Activated effector memory CD4-positive, alpha-beta T cell treated with anti-CD3 and anti-CD28 coated beads, Interleukin-2, amount 50 U/mL, for 16 hours (primary cell): ENCODE measurements around the gene RUNX2.
"Not testable (repeated sequence)": the region's sequence is repeated elsewhere in the genome, so short reads cannot be mapped to it uniquely, and the experiment has no call there.

ENCODE experiments used
- DNase-seq: peaks from one replicate; pipeline ENCODE4 v3.0.0-alpha.2; 2020

The RUNX2 gene

GRCh38 chr6:45327956-45328522 is at the start of gene RUNX2:
RUNX2 (plus strand) TSS chr6:45328330; CDS start chr6:45328727, 397 bp downstream.
- DNase-seq, result no peak

- DNase-seq, result no peak
Measured at GRCh38 chr6:45278367-45278766, 49.8 kb upstream of the RUNX2 start.

- DNase-seq, result not testable (repeated sequence)
Measured at GRCh38 chr6:45286707-45287106, 41.4 kb upstream of the RUNX2 start.

GRCh38 chr6:45289751-45290514 is 38.2 kb upstream of the RUNX2 start:
- DNase-seq, result no peak

- no peak for DNase-seq
Measured at GRCh38 chr6:45293306-45293705, 34.8 kb upstream of the RUNX2 start.

GRCh38 chr6:45294065-45294701 is 33.9 kb upstream of the RUNX2 start:
- not testable (repeated sequence) for DNase-seq

GRCh38 chr6:45297320-45297719 is 30.8 kb upstream of the RUNX2 start:
- no peak for DNase-seq

GRCh38 chr6:45299096-45299581 is 29.0 kb upstream of the RUNX2 start:
- DNase-seq, result no peak

DNA sequence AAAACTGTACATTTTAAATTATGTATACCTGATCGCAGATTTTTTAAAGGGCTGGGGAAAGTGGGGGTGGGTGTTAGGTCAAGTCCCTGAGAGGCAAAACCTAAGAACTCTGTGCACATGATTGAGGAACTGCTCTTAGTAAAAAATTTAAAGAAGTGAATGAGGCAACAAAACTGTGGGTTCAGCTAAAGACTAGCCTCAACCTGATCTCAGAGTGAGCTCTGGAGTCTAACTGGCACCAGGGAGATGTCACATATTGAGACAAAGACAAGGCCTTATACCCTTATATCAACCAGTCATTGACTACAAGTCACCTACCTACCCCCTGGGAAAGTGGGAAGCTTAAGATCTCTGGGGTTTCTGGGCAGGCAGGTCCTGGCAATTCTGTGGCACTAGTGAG is 27.4 kb upstream of the RUNX2 start:
- DNase-seq, result no peak

- no peak for DNase-seq
Measured at GRCh38 chr6:45301348-45302142, 26.6 kb upstream of the RUNX2 start.

DNA sequence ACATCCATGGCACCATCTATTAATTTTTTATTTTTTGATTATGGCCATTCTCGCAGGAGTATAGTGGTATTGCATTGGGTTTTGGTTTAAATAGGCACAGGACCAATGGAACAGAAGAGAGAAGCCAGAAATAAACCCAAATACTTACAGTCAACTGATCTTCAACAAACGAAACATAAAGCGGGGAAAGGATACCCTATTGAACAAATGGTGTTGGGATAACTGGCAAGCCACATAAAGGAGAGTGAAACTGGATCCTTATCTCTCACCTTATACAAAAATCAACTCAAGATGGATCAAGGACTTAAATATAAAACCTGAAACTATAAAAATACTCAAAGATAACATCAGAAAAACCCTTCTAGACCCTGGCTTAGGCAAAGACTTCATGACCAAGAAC is 25.3 kb upstream of the RUNX2 start:
- no peak for DNase-seq

DNA sequence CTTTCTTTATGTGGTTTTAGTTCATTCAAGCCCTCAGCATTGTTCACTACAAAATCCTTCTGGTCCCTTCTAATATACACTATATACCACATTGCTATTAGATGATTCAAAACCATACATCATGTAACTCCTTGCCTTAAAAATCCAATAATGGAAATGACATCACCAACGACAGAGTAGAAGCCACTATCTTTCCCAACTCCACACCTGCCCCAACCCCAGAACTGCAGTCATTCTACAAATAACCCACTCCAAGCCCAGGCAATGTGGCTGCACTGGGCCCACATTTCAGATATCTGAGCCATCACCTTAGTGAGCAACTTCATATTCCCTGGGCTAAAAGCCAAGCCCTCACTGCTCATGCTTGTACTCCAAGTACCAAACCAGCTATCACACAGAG is 22.6 kb upstream of the RUNX2 start:
- DNase-seq, result no peak

DNA sequence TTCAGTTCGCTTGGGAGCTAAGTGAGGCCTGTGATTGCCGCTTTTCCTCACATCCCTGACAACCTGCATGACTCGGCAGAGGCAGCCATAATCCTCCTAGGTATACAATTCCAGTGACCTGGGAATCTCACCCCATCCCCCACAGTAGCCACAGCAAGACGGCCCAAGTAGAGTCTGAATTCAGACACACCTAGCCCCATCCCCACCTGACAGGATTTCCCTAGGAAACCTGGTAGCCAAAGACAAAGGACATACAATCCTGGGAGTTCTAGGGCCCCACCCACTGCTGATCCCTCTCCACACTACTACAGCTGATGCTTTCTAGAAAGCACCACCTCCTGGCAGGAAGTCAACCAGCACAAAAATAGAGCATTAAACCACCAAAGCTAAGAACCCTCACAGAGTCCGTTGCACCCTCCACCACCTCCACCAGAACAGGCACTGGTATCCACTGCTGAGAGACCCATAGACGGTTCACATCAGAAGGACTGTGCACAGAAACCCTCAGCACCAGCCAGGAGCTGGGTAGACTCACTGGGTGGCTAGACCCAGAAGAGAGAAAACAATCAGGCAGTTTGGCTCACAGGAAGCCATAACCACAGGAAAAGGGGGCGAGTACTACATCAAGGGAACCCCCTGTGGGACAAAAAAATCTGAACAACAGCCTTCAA is 17.9 kb upstream of the RUNX2 start:
- DNase-seq, result peak; percentile 64

DNA sequence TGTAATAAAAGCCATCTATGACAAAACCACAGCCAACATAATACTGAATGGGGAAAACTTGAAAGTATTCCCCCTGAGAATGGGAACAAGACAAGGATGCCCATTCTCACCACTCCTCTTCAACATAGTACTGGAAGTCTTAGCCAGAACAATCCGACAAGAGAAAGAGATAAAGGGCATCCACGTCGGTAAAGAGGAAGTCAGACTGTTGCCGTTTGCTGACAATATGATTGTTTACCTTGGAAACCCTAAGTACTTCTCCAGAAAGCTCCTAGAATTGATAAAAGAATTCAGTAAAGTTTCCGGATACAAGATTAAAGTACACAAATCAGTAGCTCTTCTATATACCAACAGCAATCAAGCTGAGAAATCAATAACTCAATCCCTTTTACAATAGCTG is 14.0 kb upstream of the RUNX2 start:
- DNase-seq, result no peak

- no peak for DNase-seq
Measured at GRCh38 chr6:45320349-45320748, 7.8 kb upstream of the RUNX2 start.

- no peak for DNase-seq
Measured at GRCh38 chr6:45323656-45324224, 4.4 kb upstream of the RUNX2 start.

DNA sequence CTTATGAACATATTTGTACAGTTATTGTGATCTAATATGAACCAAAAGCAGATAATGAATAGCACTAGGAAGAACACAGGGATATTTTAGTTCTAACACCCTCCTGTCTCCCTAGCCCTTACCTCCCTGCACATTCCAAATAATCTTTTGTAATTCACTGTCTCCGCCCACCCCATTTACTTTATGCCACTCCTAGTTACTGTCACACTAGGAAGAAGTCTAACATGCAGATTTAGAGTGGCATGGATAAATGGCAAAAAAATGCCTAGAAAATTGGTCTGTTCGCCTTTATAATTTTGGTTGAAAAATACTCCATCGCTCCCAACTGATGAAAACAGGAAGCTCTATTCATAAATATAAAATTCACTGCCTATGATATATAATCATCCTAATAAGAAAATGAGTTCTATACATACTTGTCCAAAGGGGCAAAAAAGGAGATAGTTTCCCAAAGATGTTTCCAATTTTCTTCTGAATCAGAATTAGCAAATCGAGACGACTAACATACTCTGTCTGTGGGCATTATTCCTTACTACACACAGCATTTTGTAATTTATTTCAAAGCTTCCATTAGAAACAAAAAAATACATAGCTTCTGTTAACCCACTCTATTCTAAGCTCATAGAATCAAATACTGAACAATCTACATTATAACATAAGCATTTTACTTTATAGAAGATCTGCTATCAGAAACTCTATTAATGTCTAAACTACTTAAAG is 1.3 kb upstream of the RUNX2 start:
- DNase-seq, result no peak

- no peak for DNase-seq
Measured at GRCh38 chr6:45328523-45328922, 393 bp downstream of the RUNX2 start.

DNA sequence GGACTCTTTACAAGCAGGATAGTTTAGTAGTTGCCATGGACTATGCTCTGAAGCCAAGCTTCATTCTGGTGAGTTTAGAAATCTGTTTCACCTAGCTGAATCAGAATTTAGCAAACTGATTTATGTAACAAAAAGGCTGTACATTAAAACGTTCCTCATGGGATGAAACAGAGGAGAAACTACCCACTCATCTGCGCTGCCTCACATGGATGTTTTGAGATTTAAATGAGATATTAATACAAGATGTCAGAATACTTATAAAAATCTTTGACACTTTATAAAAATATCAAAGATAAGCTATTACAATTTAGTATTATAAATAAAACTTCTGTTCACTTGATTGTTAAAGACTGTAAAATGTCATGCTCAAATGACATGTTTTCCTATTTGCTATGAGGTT is 16.8 kb downstream of the RUNX2 start:
- DNase-seq, result no peak

- DNase-seq, result no peak
Measured at GRCh38 chr6:45350186-45350710, 22.1 kb downstream of the RUNX2 start.

GRCh38 chr6:45351076-45351475 is 22.9 kb downstream of the RUNX2 start:
- no peak for DNase-seq
